IPS-20b (cell line): ENCODE data around the gene NRCAM.
"Not testable (repeated sequence)": the region's sequence is repeated elsewhere in the genome, so short reads cannot be mapped to it uniquely, and the experiment has no call there.

Experiments
- H3K27ac ChIP-seq: one replicate; pipeline ENCODE4 v1.5.1; 2013; ENCODE audit warnings: low read length
- H3K27me3 ChIP-seq: 2 replicates; pipeline ENCODE4 v1.6.1; 2013; ENCODE audit warnings: mild to moderate bottlenecking, low read length, inconsistent platforms; ENCODE audit not compliant: insufficient read depth
- H3K36me3 ChIP-seq: 2 replicates; pipeline ENCODE4 v1.6.1; 2013; ENCODE audit warnings: low read depth, mild to moderate bottlenecking, inconsistent platforms, low read length, moderate library complexity; ENCODE audit not compliant: insufficient read depth
- H3K4me1 ChIP-seq: 2 replicates; pipeline ENCODE4 v1.6.1; 2013; ENCODE audit warnings: mild to moderate bottlenecking, control low read depth, inconsistent platforms, low read length, moderate library complexity; ENCODE audit not compliant: insufficient read depth
- H3K4me3 ChIP-seq: 2 replicates; pipeline ENCODE4 v1.5.1; 2013; ENCODE audit warnings: mild to moderate bottlenecking, low read length, inconsistent platforms
- H3K9ac ChIP-seq: 2 replicates; pipeline ENCODE4 v1.6.1; 2013; ENCODE audit warnings: low read depth, mild to moderate bottlenecking, inconsistent platforms, low read length, moderate library complexity
- H3K9me3 ChIP-seq: 2 replicates; pipeline ENCODE4 v1.6.1; 2013; ENCODE audit warnings: mild to moderate bottlenecking, low read depth, low read length, inconsistent platforms; ENCODE audit not compliant: insufficient read depth

Gene NRCAM

DNA sequence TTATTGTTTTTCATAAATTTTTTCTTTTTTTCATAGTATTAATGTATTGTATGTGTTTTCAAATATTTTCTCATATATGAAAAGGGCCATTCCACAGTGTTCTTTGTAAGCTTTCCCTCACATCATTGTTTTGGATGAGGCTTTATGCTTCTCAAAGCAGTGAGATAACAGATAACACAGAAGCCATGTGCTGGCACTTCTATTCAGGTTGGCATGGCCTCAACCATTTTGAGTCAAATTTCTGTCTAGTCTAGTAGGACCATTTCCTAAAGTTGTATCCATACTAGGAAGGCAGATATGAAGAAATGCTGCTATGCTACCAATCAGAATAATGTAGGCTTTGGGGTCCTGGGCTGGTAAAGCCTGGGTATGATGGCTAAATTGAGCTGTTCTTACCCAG, 190.2 kb downstream of the NRCAM start:
- no peaks in the 10 kb centered on the region for H3K9me3 ChIP-seq
- no peak overlapping the region for H3K4me3 ChIP-seq
- no peaks in the 10 kb centered on the region for H3K36me3 ChIP-seq
- H3K4me1 ChIP-seq = 0 out of 2 replicates have a peak, but pooled peaks cover 2% of the 10 kb centered on the region
- H3K27ac ChIP-seq = no peak overlapping the region
- H3K27me3 ChIP-seq = no peaks in the 10 kb centered on the region
- H3K9ac ChIP-seq = no peak overlapping the region

DNA sequence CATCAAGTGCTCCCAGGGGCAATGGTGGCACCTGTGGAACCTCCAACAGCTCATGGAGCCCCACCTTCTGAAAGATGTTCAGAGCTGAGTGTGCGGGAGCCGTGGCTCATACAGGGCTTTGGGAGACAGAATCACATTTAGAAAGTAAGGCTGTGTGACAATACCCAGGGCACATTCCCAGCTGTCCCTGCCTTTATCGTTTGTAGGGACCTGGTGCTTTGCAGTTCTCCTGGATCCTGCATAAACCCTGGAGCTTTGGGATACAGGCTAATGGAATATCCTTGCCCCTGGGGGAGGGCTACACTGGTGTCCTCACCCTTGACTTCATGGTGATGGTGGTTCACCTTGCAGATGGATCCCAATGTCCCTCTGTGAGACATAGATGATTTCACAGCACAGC, 191.2 kb downstream of the NRCAM start:
- no peaks in the 10 kb centered on the region for H3K27me3 ChIP-seq
- 0 out of 2 replicates have a peak, but pooled peaks cover 2% of the 10 kb centered on the region for H3K4me1 ChIP-seq
- no peak overlapping the region for H3K27ac ChIP-seq
- H3K9ac ChIP-seq = no peak overlapping the region
- H3K9me3 ChIP-seq = no peaks in the 10 kb centered on the region
- H3K36me3 ChIP-seq = no peaks in the 10 kb centered on the region
- H3K4me3 ChIP-seq = no peak overlapping the region

GRCh38 chr7:108263425-108263824, 192.8 kb downstream of the NRCAM start:
- H3K27ac ChIP-seq = no peak overlapping the region

GRCh38 chr7:108261560-108262255, 194.5 kb downstream of the NRCAM start:
- no peak overlapping the region for H3K9ac ChIP-seq
- no peaks in the 10 kb centered on the region for H3K27me3 ChIP-seq
- H3K27ac ChIP-seq = no peak overlapping the region
- H3K36me3 ChIP-seq = no peaks in the 10 kb centered on the region
- H3K4me3 ChIP-seq = no peak overlapping the region
- no peaks in the 10 kb centered on the region for H3K4me1 ChIP-seq
- H3K9me3 ChIP-seq = no peaks in the 10 kb centered on the region

More at GRCh38 chr7:108263425-108263824, 192.8 kb downstream of the NRCAM start:
- Histone ChIP-seq H3K4me3 (no peak overlapping the region), H3K9me3 (no peaks in the 10 kb centered on the region), H3K27me3 (no peaks in the 10 kb centered on the region), H3K36me3 (no peaks in the 10 kb centered on the region), H3K4me1 (no peaks in the 10 kb centered on the region), H3K9ac (no peak overlapping the region)

DNA sequence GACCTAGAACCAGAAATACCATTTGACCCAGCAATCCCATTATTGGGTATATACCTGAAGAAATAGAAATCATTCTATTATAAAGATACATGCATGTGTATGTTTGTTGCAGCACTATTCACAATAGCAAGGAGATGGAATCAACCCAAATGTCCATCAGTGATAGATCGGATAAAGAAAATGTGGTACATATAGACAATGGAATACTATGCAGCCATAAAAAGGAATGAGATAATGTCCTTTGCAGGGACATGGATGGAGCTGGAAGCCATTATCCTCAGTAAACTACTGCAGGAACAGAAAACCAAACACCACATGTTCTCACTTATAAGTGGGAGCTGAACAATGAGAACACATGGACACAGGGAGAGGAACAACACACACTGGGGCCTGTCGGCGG, 196.8 kb downstream of the NRCAM start:
- not testable (repeated sequence) for H3K27ac ChIP-seq, H3K9me3 ChIP-seq, H3K4me1 ChIP-seq, H3K9ac ChIP-seq, H3K4me3 ChIP-seq, H3K36me3 ChIP-seq, H3K27me3 ChIP-seq

DNA sequence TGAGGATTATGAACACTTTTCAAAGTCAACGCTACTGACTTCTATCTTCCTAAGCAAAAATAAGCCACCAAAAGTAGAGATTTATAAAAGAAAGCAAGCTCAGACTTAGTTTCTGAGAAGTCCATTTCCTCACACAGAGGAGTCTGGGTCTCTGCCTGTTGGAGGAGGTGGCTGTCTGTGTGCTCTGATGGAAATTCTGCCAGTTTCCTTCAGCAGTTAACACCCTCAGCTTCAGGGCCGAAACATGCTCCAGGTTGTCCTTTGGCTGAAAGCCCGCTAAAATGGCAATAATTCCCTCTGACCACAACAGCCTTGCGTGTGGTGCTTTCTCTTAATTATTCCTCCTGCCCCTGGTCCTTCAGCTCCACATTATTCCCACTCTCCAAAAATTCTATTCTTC, 198.3 kb downstream of the NRCAM start:
- Histone ChIP-seq H3K36me3 (no peaks in the 10 kb centered on the region), H3K9ac (no peak overlapping the region)

GRCh38 chr7:108254259-108254658, 202.0 kb downstream of the NRCAM start:
- Histone ChIP-seq H3K27me3 (no peaks in the 10 kb centered on the region), H3K27ac (no peak overlapping the region), H3K36me3 (no peaks in the 10 kb centered on the region), H3K4me3 (no peak overlapping the region), H3K9ac (no peak overlapping the region), H3K4me1 (no peaks in the 10 kb centered on the region), H3K9me3 (peaks cover 18% of the 10 kb centered on the region; the same call in 1 of the 2 replicates)

More for the DNA sequence above, 198.3 kb downstream of the NRCAM start:
- H3K4me1 ChIP-seq = no peaks in the 10 kb centered on the region
- no peak overlapping the region for H3K27ac ChIP-seq
- no peak overlapping the region for H3K4me3 ChIP-seq
- H3K27me3 ChIP-seq = no peaks in the 10 kb centered on the region
- peaks cover 18% of the 10 kb centered on the region; the same call in 1 of the 2 replicates for H3K9me3 ChIP-seq

DNA sequence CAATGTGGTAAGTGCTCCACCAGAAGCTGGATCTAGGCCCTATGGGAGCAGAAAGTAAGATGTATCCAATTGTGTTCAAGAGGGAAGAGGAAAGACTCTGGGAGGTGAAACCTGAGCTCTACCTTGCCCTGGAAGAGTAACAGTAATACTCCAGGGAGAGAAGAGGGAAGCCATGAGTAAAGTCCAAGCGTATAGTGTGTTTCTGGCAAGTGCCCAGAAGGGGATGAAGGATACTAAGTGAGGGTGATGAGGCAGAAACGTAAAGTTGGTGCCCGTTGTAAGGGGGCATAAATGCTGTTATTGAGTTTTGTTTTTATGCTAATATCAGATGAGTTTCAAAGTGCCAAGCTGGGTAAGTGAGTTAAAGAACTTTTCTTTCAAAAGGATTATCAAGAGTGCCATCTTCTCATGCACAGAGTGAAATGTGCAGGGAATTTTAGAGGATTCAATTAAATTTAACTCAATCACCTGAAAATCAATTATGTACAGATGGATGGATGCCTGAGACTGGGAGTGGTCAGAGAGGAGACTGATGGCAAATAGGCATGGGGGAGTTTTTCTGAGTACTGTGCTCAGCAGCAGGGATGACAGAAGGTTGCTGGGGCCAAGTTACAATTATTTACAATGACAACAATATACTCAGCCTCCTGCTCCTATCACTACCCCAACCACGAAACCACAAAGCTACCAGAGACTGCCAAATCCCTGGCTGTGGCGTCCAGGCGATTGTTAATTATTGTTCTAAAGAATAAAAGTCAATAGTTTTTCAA, 202.8 kb downstream of the NRCAM start:
- H3K27ac ChIP-seq = no peak overlapping the region
- H3K27me3 ChIP-seq = no peaks in the 10 kb centered on the region
- no peak overlapping the region for H3K4me3 ChIP-seq
- H3K9ac ChIP-seq = no peak overlapping the region
- H3K4me1 ChIP-seq = no peaks in the 10 kb centered on the region
- peaks cover 18% of the 10 kb centered on the region; the same call in 1 of the 2 replicates for H3K9me3 ChIP-seq
- H3K36me3 ChIP-seq = no peaks in the 10 kb centered on the region

DNA sequence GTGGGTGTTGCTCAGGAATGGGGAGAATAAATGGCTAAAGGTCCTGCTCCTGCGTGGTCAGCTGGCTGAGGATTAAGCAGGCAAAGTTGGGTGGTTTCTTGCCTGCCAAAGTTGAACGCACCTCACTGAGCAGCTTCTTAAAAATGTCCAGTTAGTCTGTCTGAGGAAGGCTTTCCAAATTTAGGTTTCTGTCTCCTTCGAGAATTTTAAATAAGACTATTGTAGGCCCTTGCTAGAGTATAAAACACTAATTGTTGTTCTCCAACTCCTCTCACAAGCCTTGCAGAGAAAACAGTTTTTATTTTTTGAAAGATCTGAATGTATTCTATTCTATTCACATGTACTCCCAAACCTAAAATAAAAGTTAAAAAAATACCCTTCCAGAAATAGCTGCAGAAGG, 204.1 kb downstream of the NRCAM start:
- Histone ChIP-seq H3K4me1 (no peaks in the 10 kb centered on the region), H3K27me3 (no peaks in the 10 kb centered on the region), H3K36me3 (no peaks in the 10 kb centered on the region), H3K4me3 (no peak overlapping the region), H3K9me3 (peaks cover 18% of the 10 kb centered on the region; the same call in 1 of the 2 replicates), H3K27ac (no peak overlapping the region), H3K9ac (no peak overlapping the region)

GRCh38 chr7:108251700-108252099, 204.5 kb downstream of the NRCAM start:
- no peak overlapping the region for H3K27ac ChIP-seq
- H3K27me3 ChIP-seq = no peaks in the 10 kb centered on the region
- H3K4me1 ChIP-seq = peaks cover under 1% of the 10 kb centered on the region; the same call in 1 of the 2 replicates
- H3K9ac ChIP-seq = no peak overlapping the region
- no peaks in the 10 kb centered on the region for H3K36me3 ChIP-seq
- peaks cover 18% of the 10 kb centered on the region; the same call in 1 of the 2 replicates for H3K9me3 ChIP-seq
- H3K4me3 ChIP-seq = no peak overlapping the region

DNA sequence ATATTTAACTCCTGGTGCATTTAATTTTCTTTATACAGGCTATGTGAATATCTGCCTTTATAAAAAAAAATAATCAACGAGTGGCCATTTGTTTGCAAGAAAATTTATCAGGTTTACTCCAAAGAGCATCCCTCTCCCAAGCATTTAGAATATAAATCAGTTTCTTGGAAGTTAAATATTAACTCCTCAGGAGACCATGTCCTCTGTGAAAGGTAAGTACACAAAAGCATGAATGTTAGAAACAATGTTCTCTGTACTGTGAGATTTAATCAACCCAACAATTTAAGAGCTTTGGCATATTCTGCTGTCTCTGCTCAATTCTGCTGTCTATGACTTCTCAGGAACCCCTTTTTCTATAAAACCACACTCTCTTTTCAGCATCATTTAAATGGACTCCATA, 206.8 kb downstream of the NRCAM start:
- Histone ChIP-seq H3K9me3 (peaks cover 12% of the 10 kb centered on the region; the same call in 1 of the 2 replicates), H3K4me3 (no peak overlapping the region), H3K27ac (no peak overlapping the region), H3K36me3 (no peaks in the 10 kb centered on the region), H3K9ac (no peak overlapping the region), H3K27me3 (no peaks in the 10 kb centered on the region), H3K4me1 (peaks cover 7% of the 10 kb centered on the region; the same call in 1 of the 2 replicates)

- H3K27me3 ChIP-seq = no peaks in the 10 kb centered on the region
Observed at GRCh38 chr7:108248821-108249220, 207.4 kb downstream of the NRCAM start.

More at GRCh38 chr7:108248821-108249220, 207.4 kb downstream of the NRCAM start:
- H3K36me3 ChIP-seq = no peaks in the 10 kb centered on the region
- H3K4me1 ChIP-seq = peaks cover 7% of the 10 kb centered on the region; the same call in 1 of the 2 replicates
- peaks cover 7% of the 10 kb centered on the region; the same call in 1 of the 2 replicates for H3K9me3 ChIP-seq
- no peak overlapping the region for H3K4me3 ChIP-seq
- no peak overlapping the region for H3K9ac ChIP-seq
- no peak overlapping the region for H3K27ac ChIP-seq
